Thoracic aorta (tissue), 2 donors: ENCODE data around the gene CASP2. TPM values are rescaled to one million over a fixed set of nuclear protein-coding genes. Genes with fewer than 3 reads are reported as not detected.

Source experiments
- ATAC-seq: fragments of 150-250 bp; one replicate; pipeline ENCODE4 v1.8.0; 2017; ENCODE audit warnings: low read depth; ENCODE audit not compliant: insufficient number of reproducible peaks, low FRiP score
- DNase-seq: peaks from one replicate; pipeline ENCODE4 v3.0.0-alpha.2; 2020; ENCODE audit warnings: low spot score
- H3K27ac ChIP-seq, 2 donors: fragments of 200-600 bp; sonication (generic); 1 replicate in 1 of 2; 2 replicates in 1 of 2; pipeline ENCODE4 v1.5.1; 2016; ENCODE audit warnings: mild to moderate bottlenecking in 2 of 2, moderate library complexity in 2 of 2
- H3K27me3 ChIP-seq: fragments of 200-600 bp; sonication (generic); replicated peaks from 2 replicates; pipeline ENCODE4 v1.6.0; 2016; ENCODE audit warnings: mild to moderate bottlenecking; ENCODE audit not compliant: insufficient read depth
- H3K36me3 ChIP-seq: fragments of 200-600 bp; sonication (generic); one replicate; pipeline ENCODE4 v1.5.1; 2016
- H3K4me1 ChIP-seq, 2 donors: fragments of 200-600 bp; sonication (generic); 1 replicate in 1 of 2; 2 replicates in 1 of 2; pipeline versions ENCODE4 v1.5.1 to v1.6.0; 2016; ENCODE audit warnings: low read depth in 2 of 2, mild to moderate bottlenecking in 1 of 2; ENCODE audit not compliant: control insufficient read depth in 1 of 2
- H3K4me3 ChIP-seq: fragments of 200-600 bp; sonication (generic); 2 replicates; pipeline ENCODE4 v1.5.1; 2016; ENCODE audit warnings: mild to moderate bottlenecking
- H3K9me3 ChIP-seq: fragments of 200-600 bp; sonication (generic); 2 replicates; pipeline ENCODE4 v1.5.1; 2016
- CTCF ChIP-seq: fragments of 200-600 bp; sonication (generic); IDR thresholded peaks from one replicate; pipeline ENCODE4 v1.5.1; 2019; ENCODE audit warnings: antibody characterized with exemption
- total RNA-seq, 2 donors: library from RNA; depleted of rRNA; stranded (reverse); fragments of >200 nt; gene quantifications; one replicate each; pipeline versions ENCODE4 v1.1.0 to v1.2.3, GENCODE V29; 2016

The CASP2 gene
- total RNA-seq, 2 donors from 2014 or later, result 12.3 to 13.4 TPM

GRCh38 chr7:143292876-143293275 is 4.7 kb downstream of the CASP2 start:
- DNase-seq (no peak), ATAC-seq (no peak)
- Histone ChIP-seq H3K4me1 (peaks cover 25 to 50% of the 10 kb centered on the region in 2 donors), H3K27ac (no peak overlapping the region), H3K9me3 (no peaks in the 10 kb centered on the region), H3K36me3 (peaks cover 29% of the 10 kb centered on the region), H3K27me3 (no peaks in the 10 kb centered on the region), H3K4me3 (no peak overlapping the region)
- no peak for TF ChIP-seq CTCF

GRCh38 chr7:143295870-143296269 is 7.7 kb downstream of the CASP2 start:
- no peak for TF ChIP-seq CTCF
- peak overlapping the region; percentile 36 to 47 for H3K27ac ChIP-seq
- H3K4me1 ChIP-seq, result peaks cover 12 to 31% of the 10 kb centered on the region in 2 donors
- no peaks in the 10 kb centered on the region for H3K9me3 ChIP-seq
- H3K36me3 ChIP-seq, result peaks cover 41% of the 10 kb centered on the region
- H3K4me3 ChIP-seq, result no peak overlapping the region
- no peaks in the 10 kb centered on the region for H3K27me3 ChIP-seq
- no peak for DNase-seq
- ATAC-seq, result no peak

- DNase-seq, result no peak
- Histone ChIP-seq H3K4me3 (no peak overlapping the region), H3K27ac (no peak overlapping the region), H3K27me3 (no peaks in the 10 kb centered on the region), H3K9me3 (no peaks in the 10 kb centered on the region), H3K4me1 (peaks cover 11 to 25% of the 10 kb centered on the region in 2 donors), H3K36me3 (peaks cover 46% of the 10 kb centered on the region)
- TF ChIP-seq CTCF, result no peak
- ATAC-seq, result no peak
Observed at GRCh38 chr7:143296686-143297085, 8.5 kb downstream of the CASP2 start.

GRCh38 chr7:143299346-143299745 is 11.2 kb downstream of the CASP2 start:
- Histone ChIP-seq H3K4me3 (no peak overlapping the region), H3K36me3 (peaks cover 46% of the 10 kb centered on the region), H3K27ac (no peak overlapping the region), H3K27me3 (no peaks in the 10 kb centered on the region), H3K4me1 (peaks cover 11 to 25% of the 10 kb centered on the region in 2 donors), H3K9me3 (no peaks in the 10 kb centered on the region)
- ATAC-seq, result no peak
- no peak for TF ChIP-seq CTCF
- DNase-seq, result no peak

- H3K36me3 ChIP-seq, result peaks cover 46% of the 10 kb centered on the region
- TF ChIP-seq CTCF, result peak; percentile 19
- no peak overlapping the region for H3K4me3 ChIP-seq
- DNase-seq (no peak), ATAC-seq (no peak)
- H3K27me3 ChIP-seq, result no peaks in the 10 kb centered on the region
- H3K4me1 ChIP-seq, result peaks cover 11 to 25% of the 10 kb centered on the region in 2 donors
- no peaks in the 10 kb centered on the region for H3K9me3 ChIP-seq
- H3K27ac ChIP-seq, result no peak overlapping the region
Observed at GRCh38 chr7:143299840-143300239, 11.7 kb downstream of the CASP2 start.
